ENCODE measurements around the gene CLPTM1L.
"Not testable (repeated sequence)": the region's sequence is repeated elsewhere in the genome, so short reads cannot be mapped to it uniquely, and the experiment has no call there.

Gene CLPTM1L

GRCh38 chr5:1380011-1380817 lies 35.3 kb upstream of the CLPTM1L start:
- DNase-seq, result peak; percentile 42

DNA sequence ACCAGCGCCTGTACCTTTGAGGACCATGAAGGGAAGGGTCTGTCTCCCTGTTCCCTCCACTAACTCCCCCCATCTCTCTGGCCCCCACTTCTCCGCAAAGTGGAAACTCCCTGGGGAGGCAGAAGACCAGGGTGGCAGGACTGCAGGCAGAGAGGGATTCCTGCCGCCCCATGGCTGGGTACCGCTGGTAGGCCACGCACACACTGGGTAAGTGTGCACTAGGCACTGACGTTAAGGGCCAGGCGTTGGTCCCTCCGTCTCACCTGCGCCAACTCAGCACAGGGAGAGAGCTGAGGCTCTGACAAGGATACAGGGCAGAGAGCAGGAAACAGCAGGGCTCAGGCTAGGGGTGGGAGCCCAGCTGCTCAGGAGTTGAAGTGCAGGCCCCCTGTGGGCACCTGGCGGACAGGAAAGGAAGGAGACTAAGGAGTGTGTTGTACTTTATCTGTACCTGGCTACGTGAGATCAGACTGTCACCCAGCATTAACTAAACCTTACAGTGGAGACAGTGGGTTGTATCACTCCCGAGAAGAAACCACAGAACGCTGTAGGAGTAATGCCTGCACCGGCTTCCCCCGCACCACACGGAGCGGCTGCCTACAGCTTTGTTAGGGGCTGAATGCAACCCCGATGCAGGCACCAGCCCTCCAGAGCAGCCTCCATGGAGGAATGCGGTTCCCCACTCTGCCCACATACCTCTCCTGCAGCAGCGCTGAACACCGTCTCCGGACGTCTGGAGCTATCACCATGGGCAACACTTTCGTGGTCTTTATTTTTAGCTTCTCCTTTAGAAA lies 34.2 kb upstream of the CLPTM1L start:
- no peak for DNase-seq

DNA sequence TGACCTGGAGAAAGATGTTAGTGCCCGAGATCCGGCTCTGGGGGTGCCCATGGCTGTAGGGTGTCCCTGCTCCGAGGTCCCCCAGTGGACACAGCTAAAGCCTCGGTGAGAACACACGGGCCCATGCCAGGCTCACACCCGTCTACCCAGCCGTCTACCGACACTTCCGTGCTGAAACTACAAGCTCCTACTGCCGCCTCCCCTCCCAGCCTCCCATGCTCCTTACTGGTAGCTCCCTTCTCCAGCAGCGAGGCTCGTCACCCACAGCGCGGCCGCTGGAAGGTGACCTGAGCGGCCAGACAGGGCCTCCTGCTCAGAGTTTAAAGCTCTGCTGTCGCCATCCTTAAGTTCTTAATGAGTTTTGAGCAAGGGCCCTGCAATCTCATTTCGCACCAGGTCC lies 33.2 kb upstream of the CLPTM1L start:
- no peak for DNase-seq

DNA sequence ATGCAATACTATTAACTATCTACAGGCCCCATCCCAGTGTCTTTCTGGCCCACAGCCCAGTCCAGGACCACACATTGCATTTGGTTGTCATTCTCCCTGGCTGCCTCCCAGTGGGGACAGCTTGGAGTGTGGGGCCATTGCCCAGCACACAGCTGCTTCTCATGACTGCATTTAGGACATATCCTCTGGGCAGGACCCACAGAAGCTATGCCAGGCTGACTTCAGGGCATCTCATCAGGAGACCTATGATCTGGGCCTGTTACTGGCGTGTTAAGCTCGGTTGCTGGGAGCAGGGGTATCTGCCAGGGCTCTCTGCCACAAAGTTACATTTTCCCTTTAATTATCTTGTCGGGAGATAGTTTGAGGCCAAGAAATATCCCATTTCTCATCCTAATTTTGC lies 32.1 kb upstream of the CLPTM1L start:
- no peak for DNase-seq

DNA sequence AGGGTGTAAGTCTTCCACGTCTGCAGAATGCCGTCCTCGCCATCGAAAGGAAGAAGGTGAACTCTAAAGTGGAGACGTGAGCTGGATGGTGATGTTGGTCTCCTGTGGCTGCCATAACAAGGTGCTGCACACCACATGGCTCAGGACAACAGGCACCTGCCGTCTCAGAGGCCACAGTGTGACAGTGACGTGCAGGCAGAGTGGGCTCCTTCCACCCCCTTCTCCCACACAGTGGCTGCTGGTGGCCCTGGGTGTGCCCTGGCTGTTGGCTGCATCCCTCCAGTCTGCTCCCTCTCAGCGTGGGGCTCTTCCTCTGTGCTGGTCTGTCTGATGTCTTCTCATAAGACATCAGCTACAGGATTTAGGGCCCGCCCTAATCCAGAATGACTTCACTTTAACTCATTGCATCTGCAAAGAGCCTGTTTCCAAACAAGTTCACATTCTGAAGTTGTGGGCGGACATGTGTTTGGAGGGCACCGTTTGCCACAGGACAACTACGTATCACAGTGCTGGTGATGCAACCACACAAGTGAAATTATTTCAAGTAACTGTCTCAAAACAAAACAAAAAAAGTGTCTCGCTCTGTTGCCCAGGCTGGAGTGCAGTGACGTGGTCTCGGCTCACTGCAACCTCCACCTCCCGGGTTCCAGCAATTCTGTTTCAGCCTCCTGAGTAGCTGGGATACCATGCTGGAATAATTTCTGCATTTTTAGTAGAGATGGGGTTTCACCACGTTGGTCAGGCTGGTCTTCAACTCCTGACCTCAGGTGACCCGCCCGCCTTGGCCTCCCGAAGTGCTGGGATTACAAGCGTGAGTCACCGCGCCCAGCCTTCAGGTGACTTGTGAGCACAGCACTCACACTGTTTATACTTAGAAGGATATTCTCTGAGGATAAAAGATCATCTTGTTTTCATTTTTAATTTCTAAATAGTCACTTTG lies 31.2 kb upstream of the CLPTM1L start:
- no peak for DNase-seq

DNA sequence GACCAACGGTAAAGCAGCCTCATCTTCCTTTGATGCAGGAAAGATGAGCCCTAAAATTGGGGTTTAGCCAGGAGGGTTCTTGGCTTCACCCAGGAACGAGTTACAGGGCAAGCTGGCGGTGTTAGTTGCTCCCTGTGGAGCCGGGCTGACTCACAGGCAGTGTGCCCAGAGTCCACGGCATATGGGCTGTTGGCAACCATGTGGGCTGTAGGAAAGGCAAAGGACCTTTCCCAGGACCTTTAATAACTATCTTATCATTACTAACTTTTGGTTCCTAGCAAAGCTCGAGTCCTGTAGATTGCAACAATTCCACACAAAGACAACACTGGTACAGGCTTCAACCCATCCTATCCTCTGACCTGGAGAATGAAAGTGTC lies 29.8 kb upstream of the CLPTM1L start:
- no peak for DNase-seq

GRCh38 chr5:1374030-1374678 lies 29.3 kb upstream of the CLPTM1L start:
- DNase-seq, result no peak

GRCh38 chr5:1371972-1372342 lies 27.1 kb upstream of the CLPTM1L start:
- not testable (repeated sequence) for DNase-seq

DNA sequence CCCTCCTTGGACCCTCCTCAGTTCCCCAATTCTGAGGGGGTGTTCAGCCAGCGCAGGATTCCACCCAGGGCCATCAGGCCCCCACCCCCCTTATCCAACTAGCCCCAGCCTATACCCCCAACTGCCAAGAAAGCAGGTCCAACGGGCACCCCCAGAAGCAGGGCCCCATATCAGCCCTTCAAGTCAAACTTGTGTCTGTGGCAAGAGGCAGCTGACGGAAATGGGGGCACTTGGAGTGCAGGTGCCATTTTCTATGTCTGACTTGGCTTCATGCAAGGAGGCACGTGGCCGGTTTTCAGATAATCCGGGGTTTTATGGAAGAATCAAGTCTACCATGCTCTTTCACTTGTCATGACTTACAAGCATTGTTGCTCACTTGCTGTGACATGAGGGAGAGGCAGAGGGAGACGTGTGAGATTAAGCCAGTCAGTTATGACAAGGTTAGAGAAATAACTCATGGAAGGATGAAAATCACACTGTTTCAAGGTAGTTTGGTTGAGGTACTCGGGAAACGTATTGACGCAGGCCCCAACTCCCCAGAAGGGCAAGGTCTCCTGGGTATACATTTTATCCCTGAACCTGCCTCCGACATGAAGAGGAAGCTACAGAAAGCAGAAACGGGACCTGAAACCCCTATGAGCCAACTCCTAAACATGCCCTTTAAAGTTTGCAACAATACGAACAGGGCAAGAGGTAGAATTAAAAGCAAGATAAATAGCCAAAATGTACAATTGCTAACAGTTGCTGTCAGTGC lies 26.5 kb upstream of the CLPTM1L start:
- no peak for DNase-seq

DNA sequence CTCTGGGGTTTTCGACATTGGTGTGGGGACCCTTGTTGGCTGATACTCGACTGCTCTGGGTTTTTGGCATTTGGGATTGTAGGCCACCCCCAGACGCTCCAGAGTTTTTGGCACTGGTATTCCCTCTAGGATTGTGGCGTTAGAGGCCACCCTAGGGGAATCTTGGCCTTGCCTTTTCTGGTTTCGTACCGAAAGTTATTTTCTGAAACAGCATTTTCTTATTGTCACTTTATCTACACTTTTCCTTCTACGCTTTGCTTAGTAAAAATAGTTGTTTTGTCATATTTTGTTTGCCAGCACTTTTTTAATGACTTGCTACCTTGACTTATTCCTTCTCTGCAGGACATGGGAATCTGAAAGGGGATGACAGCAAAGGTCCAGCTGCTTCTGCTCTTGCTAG lies 25.1 kb upstream of the CLPTM1L start:
- no peak for DNase-seq

GRCh38 chr5:1368756-1369155 lies 23.9 kb upstream of the CLPTM1L start:
- no peak for DNase-seq

DNA sequence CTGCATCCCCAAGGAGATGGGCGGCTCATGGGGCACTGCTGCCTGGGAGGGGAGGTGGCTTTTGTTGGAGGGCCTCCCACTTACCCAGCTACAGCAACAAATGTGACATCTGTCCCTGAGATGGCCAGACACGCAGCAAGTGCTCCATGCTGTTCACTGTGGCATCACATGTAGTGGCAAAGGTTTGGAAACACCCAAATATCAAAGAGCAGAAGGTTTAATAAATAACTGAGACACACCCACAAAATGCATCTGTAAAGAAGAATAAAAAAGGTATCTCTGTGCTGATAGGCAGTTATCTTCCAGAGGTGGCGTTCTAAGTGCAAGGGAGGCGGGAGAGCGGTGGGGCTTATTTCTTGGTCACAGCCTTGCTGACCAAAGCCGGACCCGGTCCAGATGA lies 23.3 kb upstream of the CLPTM1L start:
- DNase-seq, result no peak

GRCh38 chr5:1367149-1367548 lies 22.2 kb upstream of the CLPTM1L start:
- no peak for DNase-seq

GRCh38 chr5:1366514-1366913 lies 21.6 kb upstream of the CLPTM1L start:
- DNase-seq, result no peak

DNA sequence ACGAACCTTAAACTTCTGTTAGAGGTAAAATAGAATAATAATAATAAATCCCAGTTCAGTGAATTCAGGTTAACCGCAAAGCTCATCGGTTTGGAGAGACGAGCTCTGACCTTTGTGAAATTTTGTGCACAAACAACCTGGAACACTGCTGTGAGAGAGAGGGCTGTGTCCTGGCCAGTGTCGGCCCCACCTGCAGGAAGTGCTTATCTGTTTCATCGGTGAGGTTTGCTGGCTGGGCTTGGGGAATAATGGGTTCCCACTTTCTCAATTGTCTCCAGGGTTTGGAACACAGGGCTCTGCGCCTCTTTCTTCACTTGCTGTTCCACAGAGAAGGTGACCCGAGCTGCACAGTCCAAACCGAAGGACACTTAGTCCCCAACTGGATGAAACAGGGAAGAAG lies 19.3 kb upstream of the CLPTM1L start:
- DNase-seq, result no peak

DNA sequence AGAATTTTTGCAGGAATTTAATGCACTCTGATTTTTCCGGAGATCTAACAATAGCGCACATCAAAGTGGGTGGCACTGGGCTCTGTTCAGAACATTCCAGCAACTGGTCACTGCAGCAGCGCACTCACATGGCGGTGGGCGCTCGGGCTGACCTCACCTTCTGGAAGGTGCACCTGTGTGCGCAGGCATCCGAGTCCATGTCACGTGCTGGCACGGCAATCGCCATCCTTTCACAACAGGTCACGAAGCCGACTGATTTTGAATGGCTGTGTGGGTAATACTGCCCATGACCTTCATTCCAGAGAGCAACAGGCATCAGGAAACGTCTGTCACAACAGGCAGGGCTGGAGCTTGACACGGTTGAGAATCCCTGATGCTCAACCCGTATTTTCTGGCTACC lies 18.7 kb upstream of the CLPTM1L start:
- DNase-seq, result no peak

GRCh38 chr5:1363160-1363559 lies 18.3 kb upstream of the CLPTM1L start:
- no peak for DNase-seq

GRCh38 chr5:1362242-1363015 lies 17.5 kb upstream of the CLPTM1L start:
- DNase-seq, result no peak

GRCh38 chr5:1360861-1361260 lies 16.0 kb upstream of the CLPTM1L start:
- no peak for DNase-seq

GRCh38 chr5:1360367-1360766 lies 15.5 kb upstream of the CLPTM1L start:
- not testable (repeated sequence) for DNase-seq

DNA sequence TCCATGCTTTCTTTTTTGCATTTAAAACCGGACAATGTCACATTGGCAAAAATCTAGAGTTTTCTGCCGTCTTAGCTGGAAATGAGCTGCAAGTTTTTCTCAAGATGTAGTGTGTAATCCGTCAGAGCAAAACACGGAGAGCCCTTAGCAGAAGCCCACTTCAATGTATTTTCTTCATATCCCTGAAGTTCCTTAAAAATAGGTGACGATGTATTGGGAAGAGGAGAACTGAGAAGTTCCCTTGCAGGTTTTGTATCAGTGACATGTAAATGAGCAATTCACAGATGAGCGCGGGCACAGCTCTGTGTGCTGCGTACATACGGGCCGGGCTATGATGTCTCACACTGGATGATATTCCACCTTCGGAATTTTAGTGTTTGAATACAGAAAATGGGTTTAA lies 14.8 kb upstream of the CLPTM1L start:
- DNase-seq, result no peak
